Activated T-helper 2 cell treated with anti-CD3 and anti-CD28 coated beads, Interferon-gamma antibody, Interleukin-2, Interleukin-4, amounts not matched to agents 10 μg/mL and 5 μg/mL and 100 μg/mL, durations not matched to agents 14 hours and 24 hours and 36 hours (primary cell): ENCODE data around the gene CENPB. TPM values are rescaled to one million over a fixed set of nuclear protein-coding genes. Genes with fewer than 3 reads are reported as not detected.
A peak's percentile ranks its signal among the peaks of the same experiment; 100 is the strongest.

Source experiments
- DNase-seq: peaks from one replicate; pipeline ENCODE4 v3.0.0; 2021; ENCODE audit warnings: low spot score
- H3K27ac Mint-ChIP-seq: one replicate; pipeline ENCODE4 v1.8.0; 2021; ENCODE audit warnings: mixed read lengths
- H3K27me3 Mint-ChIP-seq: one replicate; pipeline ENCODE4 v1.8.0; 2021; ENCODE audit warnings: low read depth, mixed read lengths
- H3K36me3 Mint-ChIP-seq: one replicate; pipeline ENCODE4 v1.8.0; 2021; ENCODE audit warnings: low read depth, mixed read lengths
- H3K4me1 Mint-ChIP-seq: one replicate; pipeline ENCODE4 v1.8.0; 2021; ENCODE audit warnings: low read depth, mixed read lengths
- H3K4me3 Mint-ChIP-seq: one replicate; pipeline ENCODE4 v1.8.0; 2021; ENCODE audit warnings: low read depth, mild to moderate bottlenecking, moderate library complexity, mixed read lengths
- H3K9me3 Mint-ChIP-seq: one replicate; pipeline ENCODE4 v1.8.0; 2021; ENCODE audit warnings: mixed read lengths
- intact Hi-C: fragments of 100-400 bp; cut with micrococcal nuclease; formaldehyde crosslinking; loops from one replicate; pipeline ENCODE4 v1.15.1; 2023
- total RNA-seq: library from RNA; stranded (reverse); gene quantifications from 2 replicates; pipeline ENCODE4 v1.2.3, GENCODE V29; 2022

Gene CENPB
- total RNA-seq, 1 donor from 2014 or later: 66.1 TPM

DNA sequence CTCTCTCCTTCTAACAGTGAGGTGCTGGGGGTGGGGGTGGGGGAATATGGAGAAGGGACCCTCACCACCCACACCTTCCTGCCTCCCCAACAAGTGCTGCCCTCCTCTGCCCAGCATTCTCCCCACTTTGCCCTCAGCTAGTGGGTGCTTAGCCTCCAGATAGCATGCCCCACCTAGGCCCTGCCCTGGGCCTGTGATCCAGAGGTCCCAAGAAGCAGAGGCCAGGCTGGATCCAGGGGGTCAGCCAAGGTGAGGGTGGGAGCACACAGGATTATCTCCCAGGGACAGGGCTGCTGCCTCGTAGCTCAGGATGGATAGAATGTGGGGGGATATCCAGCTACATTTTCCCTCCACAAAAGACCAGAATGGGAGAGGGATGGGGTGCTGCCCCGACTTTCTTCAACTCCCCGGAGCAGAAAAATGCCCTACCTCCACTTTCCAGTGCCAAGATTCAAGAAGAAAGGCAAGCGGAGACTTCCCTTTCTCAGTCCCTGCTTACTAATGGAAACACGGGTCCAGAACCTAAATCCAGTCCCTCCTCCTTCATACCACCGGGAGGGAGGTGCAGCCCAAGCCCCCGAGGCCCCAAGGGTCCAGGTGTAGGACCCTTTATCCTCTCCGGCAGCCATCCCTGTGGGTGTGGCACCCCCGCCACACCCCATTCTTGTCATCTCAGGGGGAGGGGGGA lies 20.0 kb downstream of the CENPB start:
- Mint-ChIP-seq H3K9me3 (no peaks in the 10 kb centered on the region), H3K27ac (no peak overlapping the region), H3K4me3 (peak overlapping the region; percentile 86), H3K27me3 (no peaks in the 10 kb centered on the region), H3K4me1 (peaks cover 21% of the 10 kb centered on the region), H3K36me3 (peaks cover 3% of the 10 kb centered on the region)
- DNase-seq: no peak
- intact Hi-C loops: loop anchor here (2.0 to 5.0 kb wide), 2 partner anchors 14 to 359 kb away; partner anchors contain the start of gene DNAAF9

DNA sequence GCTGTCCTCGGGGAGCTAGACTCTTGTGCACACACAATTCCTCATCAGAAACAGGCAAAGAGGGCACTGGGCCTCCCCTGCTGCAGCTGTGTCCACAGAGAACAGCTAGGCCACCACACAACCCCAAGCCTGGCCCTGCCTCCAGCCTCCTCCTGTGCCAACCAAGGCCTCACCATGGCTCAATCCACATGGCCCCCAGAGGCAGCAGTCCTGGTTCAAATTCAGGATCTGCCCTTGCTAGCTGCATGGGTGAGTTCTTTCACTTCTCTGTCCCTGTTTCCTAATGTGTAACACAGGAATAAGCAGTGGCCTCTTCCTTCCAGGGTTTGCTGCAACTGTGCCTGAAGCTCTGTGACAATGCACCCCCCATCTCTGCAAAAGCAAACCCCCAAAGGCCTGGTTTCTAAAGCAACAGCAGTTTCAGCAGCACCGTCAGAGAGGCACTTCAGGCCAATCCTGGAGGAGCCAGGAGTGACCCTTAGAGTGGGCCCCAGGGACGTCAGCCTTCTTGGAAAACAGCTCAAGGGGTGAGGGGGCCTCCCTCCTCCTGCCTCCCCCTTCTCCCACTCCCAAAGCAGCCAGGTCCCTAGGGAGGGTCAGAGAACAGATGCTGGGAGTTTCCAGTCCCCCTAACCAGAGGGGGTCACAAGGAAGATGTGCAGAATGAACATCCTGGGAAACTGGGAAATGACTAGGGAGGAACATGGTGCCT lies 21.2 kb downstream of the CENPB start:
- intact Hi-C loops: loop anchor here (5.0 kb wide), 1 partner anchor 358 kb away; the partner anchor contains the start of gene DNAAF9
- Mint-ChIP-seq H3K27me3 (no peaks in the 10 kb centered on the region), H3K9me3 (no peaks in the 10 kb centered on the region), H3K27ac (no peak overlapping the region), H3K4me3 (no peak overlapping the region), H3K36me3 (peaks cover 3% of the 10 kb centered on the region), H3K4me1 (peaks cover 21% of the 10 kb centered on the region)
- DNase-seq: no peak

DNA sequence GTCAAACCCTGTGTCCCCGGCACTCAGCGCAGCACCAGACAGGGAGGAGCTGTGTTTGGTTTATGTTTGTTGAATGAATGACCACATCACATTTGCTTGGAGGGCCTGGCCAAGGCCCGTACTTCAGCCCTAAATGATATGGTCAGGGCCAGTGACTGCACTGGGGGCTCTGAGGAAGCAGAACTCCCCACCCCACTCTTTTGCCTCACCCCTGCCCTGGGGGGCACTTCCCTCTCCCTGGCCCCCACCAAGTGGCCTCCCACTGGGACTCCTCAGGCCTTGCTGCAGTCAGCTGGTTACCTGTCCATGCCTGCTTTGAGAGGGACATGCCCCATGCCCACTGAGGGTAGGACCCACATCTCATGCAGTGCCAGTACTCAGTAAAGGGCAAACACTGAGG lies 21.9 kb downstream of the CENPB start:
- Mint-ChIP-seq H3K9me3 (no peaks in the 10 kb centered on the region), H3K27me3 (no peaks in the 10 kb centered on the region), H3K36me3 (peaks cover 3% of the 10 kb centered on the region), H3K27ac (no peak overlapping the region), H3K4me1 (peaks cover 21% of the 10 kb centered on the region), H3K4me3 (no peak overlapping the region)
- no peak for DNase-seq
- intact Hi-C loops: loop anchor here (5.0 kb wide), 1 partner anchor 357 kb away; the partner anchor contains the start of gene DNAAF9

DNA sequence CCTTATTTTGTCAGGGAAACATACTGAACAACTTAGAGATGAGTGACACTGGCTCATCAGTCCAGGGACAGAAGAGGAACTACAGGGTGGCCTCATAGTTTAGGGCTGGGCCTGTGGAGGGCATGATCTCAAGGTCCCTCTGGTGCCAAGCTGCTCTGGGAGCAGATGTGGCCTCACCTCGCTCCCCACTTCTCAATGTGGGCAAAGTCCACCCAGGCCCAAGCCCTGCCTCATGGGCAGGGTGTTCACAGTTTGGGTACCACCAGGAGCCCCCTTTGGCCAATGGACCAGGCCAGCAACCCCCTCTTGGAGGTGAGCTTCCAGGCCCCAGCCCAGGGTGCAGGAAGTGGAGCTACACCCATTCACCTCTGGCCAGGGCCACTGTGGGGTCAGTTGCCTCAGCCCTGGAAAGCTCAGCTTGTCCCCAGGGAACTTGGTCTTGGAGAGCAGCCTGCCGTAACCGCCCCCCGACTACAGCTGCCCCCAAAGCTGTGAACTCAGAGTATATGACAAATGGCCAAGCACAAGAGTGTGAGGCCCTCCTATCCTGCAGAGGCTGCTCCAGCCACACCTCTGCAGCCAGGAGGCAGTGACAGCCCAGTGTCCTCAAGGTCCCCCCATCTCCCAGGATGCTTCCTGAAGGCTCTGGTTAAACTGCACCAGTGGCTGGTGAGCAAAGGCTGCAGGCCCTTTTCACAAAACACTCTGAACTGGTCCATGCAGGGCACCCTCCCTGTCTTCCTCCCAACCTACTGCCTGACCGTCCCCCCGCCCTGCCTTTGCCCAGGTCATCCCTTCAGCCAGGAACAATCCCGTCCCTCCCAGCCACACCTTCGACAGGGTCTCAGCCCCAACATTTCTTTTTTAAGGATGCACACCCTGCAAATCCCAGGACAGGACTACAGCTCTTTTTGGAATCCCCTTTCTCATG lies 22.6 kb downstream of the CENPB start:
- no peak overlapping the region for H3K27ac Mint-ChIP-seq
- H3K4me3 Mint-ChIP-seq: no peak overlapping the region
- no peaks in the 10 kb centered on the region for H3K9me3 Mint-ChIP-seq
- DNase-seq: no peak
- H3K4me1 Mint-ChIP-seq: peaks cover 18% of the 10 kb centered on the region
- H3K27me3 Mint-ChIP-seq: no peaks in the 10 kb centered on the region
- peaks cover 3% of the 10 kb centered on the region for H3K36me3 Mint-ChIP-seq
- intact Hi-C loops: no loop called here

DNA sequence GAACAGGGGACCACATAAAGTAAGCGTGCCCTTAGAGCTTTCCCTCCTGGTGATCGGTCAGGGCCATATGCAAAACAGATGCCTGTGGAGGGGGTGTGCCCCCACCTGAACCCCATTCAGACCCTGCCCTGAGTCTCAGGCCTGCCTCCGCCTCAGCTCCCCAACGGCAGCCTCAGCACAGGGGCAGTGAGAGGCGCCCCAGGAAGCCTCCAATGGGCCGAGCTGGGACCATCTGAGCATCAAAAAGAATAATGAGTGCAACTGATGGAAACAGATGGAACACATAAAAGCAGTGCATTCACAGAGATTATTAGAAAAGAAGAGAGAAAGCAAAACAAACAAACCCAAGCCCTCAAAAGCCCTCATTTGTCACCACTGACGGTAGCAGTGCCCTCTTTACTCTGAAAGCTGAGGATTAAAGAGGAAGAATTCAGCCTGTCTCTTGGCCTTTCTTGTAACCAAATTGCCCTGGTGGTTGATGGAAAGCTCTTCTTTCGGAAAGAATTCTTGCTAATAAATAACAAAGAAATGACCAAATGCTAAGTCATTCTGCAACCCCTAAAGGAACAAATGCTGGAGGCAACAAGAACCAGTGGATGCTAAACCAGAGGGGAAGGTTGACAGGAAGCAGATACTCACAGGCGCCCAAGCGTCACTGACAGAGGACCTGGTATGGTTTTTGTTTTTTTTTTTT lies 25.7 kb downstream of the CENPB start:
- Mint-ChIP-seq H3K27me3 (no peaks in the 10 kb centered on the region), H3K4me3 (no peak overlapping the region), H3K9me3 (no peaks in the 10 kb centered on the region), H3K36me3 (peaks cover 9% of the 10 kb centered on the region), H3K27ac (no peak overlapping the region), H3K4me1 (no peaks in the 10 kb centered on the region)
- no peak for DNase-seq
- intact Hi-C loops: no loop called here

DNA sequence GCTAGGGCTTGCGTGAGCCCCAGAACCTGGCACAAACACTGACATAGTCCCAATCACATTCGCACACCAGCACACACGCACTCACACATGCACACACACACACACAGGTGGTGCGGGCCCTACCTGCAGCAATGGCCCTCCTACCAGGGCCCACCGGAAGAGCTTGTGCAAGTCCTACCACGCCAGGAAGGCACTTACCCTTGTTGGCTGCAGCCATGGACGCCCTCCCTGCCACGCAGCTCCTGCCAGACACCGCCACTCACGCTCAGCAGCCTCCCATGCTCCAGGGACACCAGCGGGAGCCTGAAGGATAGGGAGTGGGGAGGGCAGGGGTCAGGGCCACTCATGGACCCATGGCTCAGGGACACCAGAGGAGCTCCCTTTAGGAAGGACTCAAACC lies 26.7 kb downstream of the CENPB start:
- Mint-ChIP-seq H3K9me3 (no peaks in the 10 kb centered on the region), H3K27me3 (no peaks in the 10 kb centered on the region), H3K4me1 (no peaks in the 10 kb centered on the region), H3K27ac (no peak overlapping the region), H3K36me3 (peaks cover 8% of the 10 kb centered on the region), H3K4me3 (no peak overlapping the region)
- intact Hi-C loops: no loop called here
- DNase-seq: no peak

DNA sequence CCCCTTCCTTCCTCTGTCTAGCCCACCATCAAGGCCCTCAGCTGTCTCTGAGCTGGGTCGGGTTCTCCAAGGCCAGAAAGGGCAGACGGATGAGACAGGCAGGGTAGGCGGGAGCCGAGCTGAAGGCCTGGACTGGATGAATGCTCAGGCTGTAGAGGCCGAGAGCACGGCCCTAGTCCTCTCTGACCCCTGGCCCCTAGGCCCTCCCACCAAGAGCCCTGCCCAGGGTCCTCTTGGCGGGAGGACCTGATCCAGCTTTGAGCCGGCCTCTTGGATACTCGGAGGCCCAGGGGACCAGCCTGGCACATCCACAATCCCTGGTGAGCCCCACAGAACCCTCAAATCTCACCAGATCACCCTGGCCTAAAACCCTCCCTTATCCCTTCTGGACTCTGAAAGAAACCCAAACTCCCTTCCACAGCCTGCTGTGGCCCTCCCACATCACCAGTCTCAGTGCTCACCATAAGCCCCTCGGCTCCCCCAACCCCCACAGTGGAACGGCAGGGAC lies 27.2 kb downstream of the CENPB start:
- intact Hi-C loops: no loop called here
- Mint-ChIP-seq H3K27ac (no peak overlapping the region), H3K36me3 (peaks cover 11% of the 10 kb centered on the region), H3K9me3 (no peaks in the 10 kb centered on the region), H3K4me1 (no peaks in the 10 kb centered on the region), H3K4me3 (no peak overlapping the region), H3K27me3 (no peaks in the 10 kb centered on the region)
- no peak for DNase-seq

DNA sequence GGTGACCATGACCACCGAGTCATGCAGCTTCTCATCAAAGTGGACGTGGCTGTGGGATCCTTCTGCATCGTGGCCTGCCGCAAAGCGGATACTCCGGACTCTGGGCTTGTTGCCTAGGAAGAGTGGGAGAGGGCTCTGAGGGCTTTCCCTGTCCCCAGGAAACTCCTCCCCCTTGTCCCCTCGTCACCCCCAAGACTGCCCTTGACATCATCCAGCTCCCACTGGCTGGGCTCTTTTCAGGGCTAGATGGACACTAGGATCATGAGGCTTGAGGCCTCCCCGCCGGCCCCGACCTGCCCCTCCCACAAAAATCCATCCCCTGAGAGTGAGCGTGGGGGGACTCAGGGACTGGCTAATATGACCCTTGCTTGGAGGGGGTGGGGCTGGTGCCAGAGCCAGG lies 28.0 kb downstream of the CENPB start:
- Mint-ChIP-seq H3K9me3 (no peaks in the 10 kb centered on the region), H3K4me1 (no peaks in the 10 kb centered on the region), H3K27me3 (no peaks in the 10 kb centered on the region), H3K27ac (no peak overlapping the region), H3K36me3 (peaks cover 11% of the 10 kb centered on the region), H3K4me3 (no peak overlapping the region)
- DNase-seq: no peak
- intact Hi-C loops: no loop called here

DNA sequence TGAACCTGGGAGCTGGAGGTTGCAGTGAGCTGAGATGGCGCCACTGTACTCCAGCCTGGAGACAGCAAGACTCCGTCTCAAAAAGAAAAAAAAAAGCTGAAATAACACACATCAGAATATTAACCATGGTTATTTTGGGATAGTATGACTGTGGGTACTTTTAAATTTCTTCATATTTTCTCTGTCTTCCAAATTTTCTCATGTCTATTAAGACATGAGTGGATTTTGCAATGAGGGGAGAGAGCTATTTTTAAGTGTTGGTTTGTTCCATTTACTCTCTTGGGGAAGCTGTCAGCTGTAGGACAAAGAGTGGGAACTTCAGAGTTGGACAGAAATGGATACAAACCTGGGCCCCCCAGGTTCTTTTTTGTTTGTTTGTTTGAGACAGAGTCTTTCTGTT lies 29.3 kb downstream of the CENPB start:
- H3K27ac Mint-ChIP-seq: no peak overlapping the region
- intact Hi-C loops: no loop called here
- no peaks in the 10 kb centered on the region for H3K27me3 Mint-ChIP-seq
- DNase-seq: no peak
- H3K4me1 Mint-ChIP-seq: peaks cover 5% of the 10 kb centered on the region
- no peak overlapping the region for H3K4me3 Mint-ChIP-seq
- H3K36me3 Mint-ChIP-seq: peaks cover 11% of the 10 kb centered on the region
- H3K9me3 Mint-ChIP-seq: no peaks in the 10 kb centered on the region

DNA sequence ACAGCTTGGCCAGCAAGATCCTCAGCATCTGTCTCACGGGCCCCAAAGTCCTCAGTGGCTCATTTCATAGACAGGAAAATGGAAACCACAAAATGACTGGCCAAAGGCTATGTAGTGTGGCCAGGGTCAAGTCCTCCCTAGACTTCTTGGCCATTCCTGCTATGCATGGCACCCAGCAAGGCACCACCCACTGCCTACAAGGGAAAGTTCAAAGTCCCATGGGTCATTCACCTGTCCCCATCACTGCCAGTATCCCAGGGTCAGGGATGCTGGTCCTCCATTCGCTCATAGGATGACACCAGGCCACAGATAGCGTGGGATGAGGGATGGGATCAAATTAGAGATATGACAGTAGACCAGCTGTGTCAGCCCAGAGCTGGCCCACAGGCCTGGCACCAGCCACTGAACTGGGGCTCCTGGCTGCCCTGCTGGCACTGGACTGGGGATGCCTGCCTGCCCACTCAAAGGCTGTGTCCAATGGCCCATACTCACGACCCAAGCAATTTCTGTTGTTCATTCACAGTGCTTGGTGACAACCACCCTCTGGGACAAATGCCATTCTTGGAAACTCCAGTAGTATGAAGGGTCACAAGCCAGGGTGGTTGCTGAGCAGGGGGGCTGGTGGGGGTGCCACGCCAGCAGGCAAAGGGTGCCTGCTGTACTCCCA lies 30.6 kb downstream of the CENPB start:
- H3K4me1 Mint-ChIP-seq: peaks cover 6% of the 10 kb centered on the region
- peaks cover 11% of the 10 kb centered on the region for H3K36me3 Mint-ChIP-seq
- H3K27ac Mint-ChIP-seq: no peak overlapping the region
- H3K4me3 Mint-ChIP-seq: no peak overlapping the region
- intact Hi-C loops: no loop called here
- no peaks in the 10 kb centered on the region for H3K9me3 Mint-ChIP-seq
- DNase-seq: no peak
- H3K27me3 Mint-ChIP-seq: no peaks in the 10 kb centered on the region

DNA sequence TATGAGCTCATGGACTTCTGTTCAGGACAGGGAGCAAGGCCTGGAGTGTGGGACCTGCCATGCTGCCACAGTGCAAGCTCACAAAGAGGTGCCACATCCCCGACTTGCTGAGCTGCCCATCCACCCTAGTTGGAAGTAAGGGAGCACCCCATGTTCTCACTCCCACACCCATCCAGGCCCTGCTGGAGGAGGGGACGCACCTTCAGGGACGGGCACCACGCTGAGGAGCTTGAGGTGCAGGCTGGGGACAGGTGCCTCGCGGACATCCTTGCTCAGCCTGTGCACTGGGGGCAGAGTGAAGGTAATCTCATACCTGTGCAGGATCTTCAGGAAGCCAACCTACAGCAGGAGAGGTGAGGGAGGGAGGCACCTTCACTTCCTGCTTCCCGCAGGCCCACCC lies 31.3 kb downstream of the CENPB start:
- no peak overlapping the region for H3K27ac Mint-ChIP-seq
- H3K27me3 Mint-ChIP-seq: no peaks in the 10 kb centered on the region
- H3K4me3 Mint-ChIP-seq: no peak overlapping the region
- no peaks in the 10 kb centered on the region for H3K9me3 Mint-ChIP-seq
- H3K4me1 Mint-ChIP-seq: peaks cover 6% of the 10 kb centered on the region
- intact Hi-C loops: no loop called here
- H3K36me3 Mint-ChIP-seq: peaks cover 11% of the 10 kb centered on the region
- no peak for DNase-seq

DNA sequence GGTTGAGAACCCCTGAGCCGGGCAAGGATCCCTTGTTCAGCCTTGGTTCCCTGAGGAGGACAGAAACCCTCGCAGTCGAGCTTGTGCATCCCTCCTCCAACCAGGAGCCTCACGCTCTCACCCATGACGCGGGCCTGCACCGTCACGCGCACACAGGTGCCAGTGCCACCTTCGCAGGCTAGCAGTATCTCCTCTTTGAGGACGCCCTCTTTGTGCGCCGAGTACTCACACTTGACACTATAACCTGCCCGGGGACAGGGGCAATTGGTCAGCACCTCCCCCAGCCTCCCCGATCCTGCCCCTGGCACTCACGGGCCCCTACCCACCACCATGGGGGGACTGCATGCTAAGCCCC lies 32.3 kb downstream of the CENPB start:
- intact Hi-C loops: no loop called here
- H3K4me3 Mint-ChIP-seq: no peak overlapping the region
- peaks cover 6% of the 10 kb centered on the region for H3K4me1 Mint-ChIP-seq
- no peak for DNase-seq
- H3K36me3 Mint-ChIP-seq: peaks cover 11% of the 10 kb centered on the region
- no peaks in the 10 kb centered on the region for H3K9me3 Mint-ChIP-seq
- no peak overlapping the region for H3K27ac Mint-ChIP-seq
- no peaks in the 10 kb centered on the region for H3K27me3 Mint-ChIP-seq
